Measurements from ENCODE around the gene ATP1A2.

DNA sequence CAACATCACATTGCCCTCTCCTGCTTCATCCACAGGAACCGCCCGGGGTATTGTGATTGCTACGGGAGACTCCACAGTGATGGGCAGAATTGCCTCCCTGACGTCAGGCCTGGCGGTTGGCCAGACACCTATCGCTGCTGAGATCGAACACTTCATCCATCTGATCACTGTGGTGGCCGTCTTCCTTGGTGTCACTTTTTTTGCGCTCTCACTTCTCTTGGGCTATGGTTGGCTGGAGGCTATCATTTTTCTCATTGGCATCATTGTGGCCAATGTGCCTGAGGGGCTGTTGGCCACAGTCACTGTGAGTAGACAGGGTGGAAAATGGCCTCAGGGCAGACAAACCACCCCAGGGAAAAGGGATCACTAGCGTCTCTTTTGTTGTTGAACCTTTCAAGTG is 48.6 kb downstream of the ATP1A2 start:
- TF ChIP-seq ZNF138 (CRISPR knock-in tag; conservative IDR thresholded peaks at IDR 0.05) (no peak), JUN (CRISPR knock-in tag; IDR thresholded peaks at IDR 0.05) (no peak), USF2 (CRISPR knock-in tag; IDR thresholded peaks at IDR 0.05) (no peak), PRDM15 (CRISPR knock-in tag; IDR thresholded peaks at IDR 0.05) (no peak)
- TF ChIP-seq, protein P1, sequence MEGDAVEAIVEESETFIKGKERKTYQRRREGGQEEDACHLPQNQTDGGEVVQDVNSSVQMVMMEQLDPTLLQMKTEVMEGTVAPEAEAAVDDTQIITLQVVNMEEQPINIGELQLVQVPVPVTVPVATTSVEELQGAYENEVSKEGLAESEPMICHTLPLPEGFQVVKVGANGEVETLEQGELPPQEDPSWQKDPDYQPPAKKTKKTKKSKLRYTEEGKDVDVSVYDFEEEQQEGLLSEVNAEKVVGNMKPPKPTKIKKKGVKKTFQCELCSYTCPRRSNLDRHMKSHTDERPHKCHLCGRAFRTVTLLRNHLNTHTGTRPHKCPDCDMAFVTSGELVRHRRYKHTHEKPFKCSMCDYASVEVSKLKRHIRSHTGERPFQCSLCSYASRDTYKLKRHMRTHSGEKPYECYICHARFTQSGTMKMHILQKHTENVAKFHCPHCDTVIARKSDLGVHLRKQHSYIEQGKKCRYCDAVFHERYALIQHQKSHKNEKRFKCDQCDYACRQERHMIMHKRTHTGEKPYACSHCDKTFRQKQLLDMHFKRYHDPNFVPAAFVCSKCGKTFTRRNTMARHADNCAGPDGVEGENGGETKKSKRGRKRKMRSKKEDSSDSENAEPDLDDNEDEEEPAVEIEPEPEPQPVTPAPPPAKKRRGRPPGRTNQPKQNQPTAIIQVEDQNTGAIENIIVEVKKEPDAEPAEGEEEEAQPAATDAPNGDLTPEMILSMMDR (IDR thresholded peaks at IDR 0.05), result no peak

All from WTC11 (cell line).